Activated CD8-positive, alpha-beta memory T cell treated with anti-CD3 and anti-CD28 coated beads, Interleukin-2, amount 50 U/mL, for 48 hours (primary cell): ENCODE measurements around the gene CD226.
"Not testable (repeated sequence)": the region's sequence is repeated elsewhere in the genome, so short reads cannot be mapped to it uniquely, and the experiment has no call there.

ENCODE experiments used
- DNase-seq: peaks from one replicate; pipeline ENCODE4 v3.0.0-alpha.2; 2020

The CD226 gene

DNA sequence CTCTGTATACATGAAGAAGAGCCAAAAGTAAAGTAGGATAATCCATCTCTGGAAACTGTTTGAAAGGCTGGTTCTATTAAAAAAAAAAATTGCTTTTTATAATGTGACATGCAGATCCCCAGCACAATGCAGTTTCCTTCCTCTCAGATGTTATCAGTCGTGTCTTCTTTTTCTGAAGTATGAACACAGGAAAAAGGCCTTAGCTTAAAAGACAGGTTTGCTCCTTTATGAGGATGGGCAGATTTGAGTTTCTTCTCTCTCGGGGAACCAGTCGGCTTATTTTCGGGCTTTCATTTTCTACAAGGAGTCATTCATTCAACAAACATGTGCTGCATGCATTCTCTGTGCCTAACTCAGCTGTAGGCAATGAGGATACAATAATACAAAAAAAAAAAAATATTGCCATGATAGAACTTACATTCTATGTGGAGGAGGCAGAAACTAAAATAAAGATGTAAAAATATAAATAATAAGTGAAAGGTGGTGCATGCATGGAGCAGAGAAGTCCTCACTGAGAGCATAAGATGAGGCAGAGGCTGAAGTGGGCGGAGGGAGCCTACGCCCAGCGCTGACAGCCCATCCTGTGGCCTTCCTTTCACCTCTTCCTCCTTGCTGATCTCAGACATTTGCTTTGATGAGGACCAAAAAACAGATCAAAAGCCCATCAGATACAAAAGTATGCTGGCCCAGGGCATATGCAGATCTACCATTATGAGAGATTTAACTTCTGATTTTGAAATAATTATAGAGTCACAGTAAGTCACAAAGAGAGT, at the start of gene CD226:
CD226 (minus strand) TSS at position 513 of the 773 bp plus-strand sequence; CDS start at position 46, 467 bp downstream.
- no peak for DNase-seq

DNA sequence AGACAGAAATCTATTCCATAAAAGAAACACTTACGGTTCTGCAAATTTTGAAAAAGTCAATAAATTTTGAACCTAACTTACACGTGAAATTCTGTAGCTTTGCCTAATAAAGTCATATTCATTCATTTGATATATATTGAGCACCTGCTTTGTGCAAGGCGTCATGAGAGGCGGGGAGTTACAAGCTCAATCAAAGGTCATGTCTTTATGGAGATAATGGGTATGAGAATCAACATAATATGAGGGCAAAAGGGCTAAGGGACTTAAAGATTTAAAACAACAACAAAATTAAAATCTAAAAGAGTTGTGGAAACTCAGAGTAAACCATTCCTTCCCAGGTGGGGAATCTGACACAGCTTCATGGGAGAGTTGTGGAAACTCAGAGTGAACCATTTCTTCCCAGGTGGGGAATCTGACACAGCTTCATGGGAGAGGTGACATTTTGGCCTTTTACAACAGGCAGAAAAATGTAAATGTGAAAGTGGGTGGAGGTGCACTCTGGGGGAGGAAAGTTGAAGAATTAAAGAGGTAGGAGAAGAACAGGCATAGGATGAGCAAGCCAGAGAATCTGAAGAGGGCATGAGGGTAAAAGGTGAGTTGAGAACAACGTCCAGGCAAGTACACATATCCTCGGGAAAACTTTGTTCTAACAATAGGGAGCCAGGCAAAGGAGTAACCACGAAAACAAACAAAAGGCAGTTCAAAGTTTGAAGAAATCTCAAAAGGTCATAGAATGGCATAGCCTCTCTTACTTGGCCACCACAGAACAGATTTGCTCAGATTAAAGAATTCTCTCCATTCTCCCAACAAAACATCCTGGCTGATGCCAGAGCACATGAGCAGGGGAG, 49.5 kb upstream of the CD226 start:
- no peak for DNase-seq

DNA sequence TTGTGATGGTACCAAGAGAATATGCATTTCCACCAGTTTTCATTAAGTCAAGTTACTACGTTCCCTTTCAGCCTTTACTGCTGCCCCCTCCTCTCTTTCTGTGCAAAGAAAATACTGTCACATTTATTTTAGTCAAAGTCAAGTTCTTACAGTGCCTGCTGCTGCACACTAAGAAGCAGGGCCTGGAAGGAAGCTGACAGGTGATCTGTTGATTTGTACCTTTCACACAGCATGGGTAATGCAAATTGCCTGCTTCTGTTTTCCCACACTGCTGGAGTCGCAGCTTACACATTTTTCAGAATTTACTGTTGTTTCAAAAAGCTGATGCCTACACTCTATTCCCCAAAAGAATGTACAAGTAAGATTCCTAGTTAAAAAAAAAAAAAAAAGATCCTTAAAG, 48.7 kb upstream of the CD226 start:
- no peak for DNase-seq

DNA sequence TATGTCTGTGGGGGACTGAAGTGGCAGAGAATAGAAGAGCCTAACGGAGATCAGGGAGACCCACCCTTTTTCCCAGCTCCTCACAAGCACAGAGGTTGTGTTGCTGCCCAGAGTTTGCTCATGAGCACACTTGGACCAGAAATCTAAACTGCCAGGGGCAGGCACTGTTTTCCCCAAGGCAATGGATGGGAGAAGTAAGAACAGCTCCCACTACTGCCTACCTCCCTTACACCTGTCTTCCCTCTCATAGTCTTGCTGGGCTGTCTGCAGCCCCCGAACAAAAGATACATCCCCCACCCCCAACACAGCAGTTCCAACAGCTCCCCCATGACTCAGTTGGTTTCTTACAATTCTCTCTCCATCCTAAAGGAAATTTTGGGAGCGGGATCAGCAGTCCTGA, 48.1 kb upstream of the CD226 start:
- DNase-seq: no peak

DNA sequence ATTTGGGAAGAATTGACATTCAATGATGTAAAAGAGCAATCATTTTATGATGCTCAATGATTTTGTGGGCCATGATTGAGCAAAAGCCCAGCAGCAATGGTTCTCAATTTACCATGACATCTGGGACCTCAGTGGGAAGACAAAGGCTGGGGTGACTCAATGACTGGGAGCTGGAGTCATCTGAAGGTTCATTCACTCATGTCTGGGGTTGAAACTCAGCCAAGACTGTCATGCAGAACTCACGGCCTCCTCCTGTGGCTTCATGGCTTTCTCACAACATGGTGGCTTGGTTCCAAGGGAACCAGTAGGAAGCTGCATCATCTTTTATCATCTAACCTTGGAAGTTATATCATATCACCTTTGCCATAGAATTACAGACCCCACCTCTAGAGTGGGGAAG, 45.1 kb upstream of the CD226 start:
- DNase-seq: no peak

DNA sequence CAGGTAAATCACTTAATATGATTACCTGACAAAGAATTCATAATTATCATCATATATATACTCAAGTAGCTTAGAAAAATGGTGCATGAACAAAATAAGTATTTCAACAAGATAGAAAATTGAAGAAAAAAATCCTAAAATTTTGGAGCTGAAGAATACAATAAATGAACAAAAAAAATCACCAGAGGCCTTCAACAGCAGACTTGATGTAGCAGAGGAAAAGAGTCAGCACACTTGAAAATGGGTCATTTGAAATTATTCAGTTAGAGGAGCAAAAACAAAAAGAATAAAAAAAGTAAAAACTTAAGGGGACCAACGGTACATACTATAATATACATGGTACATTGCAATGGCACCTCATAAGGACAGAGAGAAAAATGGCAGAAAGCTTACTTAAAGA, 40.2 kb upstream of the CD226 start:
- no peak for DNase-seq

DNA sequence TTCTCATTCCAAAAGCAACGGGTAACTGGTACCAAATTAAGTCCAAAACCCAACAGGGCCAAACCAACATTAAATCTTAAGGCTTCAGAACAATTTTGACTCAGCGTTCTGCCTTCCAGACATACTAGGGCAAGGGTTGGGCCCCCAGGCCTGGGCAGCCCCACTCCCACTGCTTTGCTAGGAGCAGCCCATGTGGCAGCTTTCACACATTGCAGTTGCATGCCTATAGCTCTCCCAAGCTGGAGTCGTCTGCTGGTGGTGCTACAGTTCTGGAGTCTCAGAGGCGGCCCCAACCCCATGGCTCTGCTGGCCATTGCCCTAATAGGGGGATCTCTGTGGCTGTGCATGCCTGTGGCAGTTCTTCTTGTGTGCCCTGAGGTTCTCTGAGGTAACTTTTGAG, 37.6 kb upstream of the CD226 start:
- no peak for DNase-seq

DNA sequence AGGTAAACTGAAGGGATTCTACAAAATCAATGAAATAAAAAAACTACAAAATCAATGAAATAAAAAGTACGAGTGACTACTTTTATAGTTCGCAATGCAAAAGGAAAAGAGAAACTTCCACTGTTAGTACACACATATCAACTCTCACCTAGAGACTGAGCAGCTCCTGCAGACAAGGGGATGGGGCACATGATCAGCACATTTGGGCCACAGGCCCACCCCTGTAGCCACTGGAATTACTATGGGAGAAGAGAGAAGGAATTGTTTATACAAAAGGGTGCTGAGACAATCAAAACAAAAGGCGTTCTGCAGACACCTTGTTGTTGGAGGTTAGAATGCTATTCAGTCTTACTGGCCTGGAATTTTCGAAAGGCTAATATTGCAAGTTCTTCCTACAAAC, 34.7 kb upstream of the CD226 start:
- no peak for DNase-seq

DNA sequence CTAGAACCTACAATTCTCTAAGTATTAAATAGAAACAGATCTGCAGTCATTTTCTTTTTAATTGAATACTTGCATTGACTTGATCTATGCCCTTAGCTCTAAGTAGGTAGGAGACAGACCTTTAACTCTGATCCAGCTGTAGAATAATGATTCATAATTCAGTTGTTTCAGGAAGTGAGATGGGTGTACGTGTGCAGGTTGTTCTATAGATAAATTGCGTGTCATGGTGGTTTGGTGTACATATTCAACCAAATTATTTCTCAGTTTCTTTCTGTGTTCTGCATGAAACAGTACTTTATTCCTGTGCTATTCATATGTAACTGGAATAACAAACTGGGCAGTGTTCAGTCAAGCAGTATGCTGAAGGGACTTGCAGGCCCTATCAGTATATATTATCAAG, 34.3 kb upstream of the CD226 start:
- no peak for DNase-seq

DNA sequence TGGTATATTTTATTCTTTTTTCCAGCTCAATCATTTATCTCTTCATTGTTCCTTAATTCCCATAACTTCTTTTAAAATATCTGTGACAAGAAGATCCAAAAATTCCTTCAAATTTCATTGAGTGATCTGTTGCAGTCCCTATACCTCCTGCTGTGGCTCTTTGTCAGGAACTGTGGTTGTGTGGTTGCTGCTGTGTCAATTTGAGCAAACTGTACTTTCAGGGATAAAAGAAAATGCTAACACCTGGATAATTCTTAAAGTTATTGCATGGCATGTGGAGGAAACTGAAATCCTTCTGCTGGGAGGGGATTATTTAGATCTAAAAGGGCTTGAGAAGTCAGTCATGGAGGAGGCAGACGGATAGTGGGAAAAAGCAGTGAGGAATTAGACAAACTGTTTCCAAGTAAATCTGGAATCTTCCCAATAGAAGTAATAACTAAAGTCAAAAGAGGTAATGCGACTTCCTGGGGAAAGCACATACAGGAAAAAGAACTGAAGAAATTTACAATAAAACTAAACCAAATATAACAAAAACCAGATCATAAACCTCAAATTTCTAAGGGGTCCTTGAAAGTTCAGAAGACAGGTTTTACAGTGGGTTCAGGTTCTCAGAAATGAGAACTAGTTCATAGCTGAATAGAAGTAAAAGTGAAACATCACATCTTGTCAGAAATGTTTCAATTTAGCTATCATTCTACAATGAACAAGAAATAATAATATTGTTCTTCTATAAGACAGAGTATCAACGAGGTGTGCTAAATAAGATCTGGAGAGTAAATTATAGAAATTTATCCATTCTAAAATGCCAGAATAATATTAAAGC, 33.5 kb upstream of the CD226 start:
- no peak for DNase-seq

DNA sequence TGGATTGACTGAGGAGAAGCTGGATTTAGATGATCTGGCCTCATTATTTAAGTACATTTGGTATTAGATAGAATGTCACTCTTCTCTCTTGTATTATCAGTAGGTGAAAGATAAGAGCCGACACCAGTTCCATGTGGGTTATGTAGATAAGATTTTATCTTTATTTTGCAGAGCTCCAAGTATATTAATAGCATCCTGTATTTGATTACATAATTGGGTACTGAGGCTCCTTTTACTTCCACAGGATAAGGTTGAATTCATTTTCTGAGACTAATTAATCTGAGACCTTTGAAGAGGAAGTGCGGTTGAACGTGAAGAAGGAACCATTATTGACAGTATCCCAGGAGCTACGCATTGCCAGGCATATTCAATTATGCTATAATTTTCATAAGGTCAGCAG, 32.8 kb upstream of the CD226 start:
- no peak for DNase-seq

DNA sequence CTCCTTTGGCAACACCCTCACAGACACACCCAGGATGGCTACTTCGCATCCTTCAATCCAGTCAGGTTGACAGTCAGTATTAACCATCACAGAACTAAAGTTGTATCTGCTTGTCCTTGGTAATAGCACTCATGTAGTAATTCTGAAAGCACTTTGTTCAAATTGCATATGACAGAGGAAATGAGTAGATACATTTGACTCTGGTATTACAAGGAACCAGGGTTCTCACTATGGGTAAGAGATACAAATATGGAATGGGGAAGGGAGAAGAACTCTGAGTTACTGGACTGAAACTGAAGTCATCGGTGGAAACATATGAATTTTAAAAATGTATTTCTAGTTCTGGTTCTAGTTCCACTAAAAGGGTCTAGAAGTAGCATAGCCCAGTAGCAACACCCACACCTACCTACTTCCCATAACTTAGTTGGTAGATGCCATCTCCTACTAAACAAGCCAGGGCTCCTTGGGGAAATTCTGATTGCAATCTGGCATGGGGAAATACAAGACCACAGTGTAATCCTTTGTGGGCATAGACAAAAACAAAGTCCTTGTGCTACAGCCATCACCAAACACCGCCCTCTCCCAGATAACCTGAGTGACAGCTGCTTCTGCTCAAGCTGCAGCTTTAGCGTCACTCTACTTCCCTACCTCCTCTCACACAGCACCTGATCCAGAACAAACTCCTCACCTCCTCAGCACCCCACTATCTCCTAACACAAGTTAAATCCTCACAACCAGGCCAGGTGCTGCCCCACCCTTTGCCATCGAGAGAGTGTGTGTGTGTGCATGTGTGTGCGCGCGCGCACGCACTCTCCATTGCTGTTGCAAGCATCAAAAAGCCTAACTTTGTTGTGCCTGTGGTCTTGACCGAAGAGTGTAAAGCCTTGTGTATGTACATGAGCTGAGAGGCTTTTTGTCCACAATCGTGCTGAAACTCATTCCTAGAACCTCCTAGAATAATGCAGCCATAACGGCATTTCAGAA, 31.4 kb upstream of the CD226 start:
- no peak for DNase-seq

DNA sequence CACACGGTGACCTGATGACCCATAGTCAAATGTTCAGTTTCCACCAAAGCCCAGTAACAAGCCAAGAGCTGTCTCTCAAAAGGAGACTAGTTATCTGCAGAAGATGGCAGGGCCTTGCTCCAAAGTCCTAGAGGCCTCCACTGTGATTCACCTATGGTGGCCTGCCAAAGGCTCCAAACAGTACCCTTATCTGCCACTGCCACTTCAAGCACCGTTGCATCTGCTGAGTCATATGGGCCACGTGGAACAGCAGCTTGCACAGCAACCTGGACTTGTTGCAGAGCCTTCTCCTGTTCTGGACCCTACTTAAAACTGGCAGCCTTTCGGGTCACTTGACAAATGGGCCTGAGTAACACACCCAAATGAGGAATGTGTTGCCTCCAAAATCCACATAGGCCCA, 27.6 kb upstream of the CD226 start:
- not testable (repeated sequence) for DNase-seq

DNA sequence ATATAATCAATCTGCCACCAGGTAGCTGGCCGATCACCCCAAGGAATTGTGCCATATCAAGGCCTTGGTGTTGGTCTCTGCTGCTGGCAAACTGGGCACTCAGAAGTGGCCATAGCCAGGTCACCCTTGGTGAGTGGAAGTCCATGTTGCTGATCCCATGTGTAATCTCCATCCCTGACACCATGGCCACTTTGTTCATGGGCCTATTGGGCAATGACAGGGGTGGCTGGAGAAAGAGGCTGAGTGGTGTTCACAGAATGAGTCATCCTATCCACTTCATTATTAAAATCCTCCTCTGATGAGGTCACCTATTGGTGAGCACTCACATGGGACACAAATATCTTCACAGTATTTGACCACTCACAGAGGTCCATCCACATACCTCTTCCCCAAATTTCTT, 26.7 kb upstream of the CD226 start:
- no peak for DNase-seq

DNA sequence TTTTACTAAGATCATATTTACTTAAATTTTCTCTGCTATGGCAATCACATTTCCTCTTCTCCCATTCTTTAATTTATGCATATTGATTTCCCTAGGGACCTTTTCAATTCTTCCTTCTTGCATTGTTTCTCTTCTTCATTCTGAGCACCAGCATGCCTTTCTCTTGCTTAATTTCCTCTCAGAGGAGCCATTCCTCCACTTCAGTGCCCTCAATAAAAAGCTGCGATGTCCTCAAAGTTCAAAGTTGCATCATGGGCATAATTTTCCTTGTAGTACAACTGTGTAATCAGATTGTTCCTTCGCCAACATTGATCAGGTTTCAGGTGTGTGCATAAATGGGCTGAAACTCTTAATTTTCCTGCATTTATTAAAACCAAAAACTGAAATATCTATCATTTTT, 21.8 kb upstream of the CD226 start:
- no peak for DNase-seq

DNA sequence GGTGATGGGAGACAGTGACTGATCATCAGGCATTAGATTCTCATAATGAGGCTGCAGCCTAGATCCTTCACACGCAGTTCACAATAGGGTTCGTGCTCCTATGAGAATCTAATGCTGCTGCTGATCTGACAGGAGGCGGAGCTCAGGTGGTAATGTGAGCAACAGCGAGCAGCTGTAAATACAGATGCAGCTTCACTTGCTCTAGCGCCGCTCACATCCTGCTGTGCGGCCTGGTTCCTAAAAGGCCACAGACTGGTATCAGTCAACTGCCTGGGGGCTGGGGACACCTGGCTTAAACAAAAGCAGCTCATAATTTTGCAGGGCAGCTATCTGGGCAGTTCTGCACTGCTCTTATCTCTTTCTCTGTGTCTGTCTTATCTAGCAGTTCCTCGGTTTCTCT, 20.4 kb upstream of the CD226 start:
- DNase-seq: no peak

DNA sequence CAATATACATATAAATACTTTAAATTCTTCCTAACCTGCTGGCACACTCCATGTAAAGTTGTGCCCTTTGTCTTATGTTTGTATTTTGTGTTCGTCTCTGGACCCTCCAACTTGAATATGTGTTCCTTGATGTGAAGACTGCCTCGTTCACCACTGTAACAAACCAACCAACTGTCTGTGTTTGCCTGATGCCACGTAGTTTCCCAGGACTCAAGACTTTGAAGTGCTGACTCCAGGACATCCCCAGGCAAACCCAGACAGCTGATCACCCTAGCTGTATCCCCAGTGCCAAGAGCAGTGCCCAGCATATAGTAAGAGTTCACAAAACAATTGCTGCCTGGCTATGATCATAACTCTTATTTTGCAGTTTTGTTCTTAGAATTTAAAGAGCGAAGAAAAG, 15.5 kb upstream of the CD226 start:
- DNase-seq: no peak

DNA sequence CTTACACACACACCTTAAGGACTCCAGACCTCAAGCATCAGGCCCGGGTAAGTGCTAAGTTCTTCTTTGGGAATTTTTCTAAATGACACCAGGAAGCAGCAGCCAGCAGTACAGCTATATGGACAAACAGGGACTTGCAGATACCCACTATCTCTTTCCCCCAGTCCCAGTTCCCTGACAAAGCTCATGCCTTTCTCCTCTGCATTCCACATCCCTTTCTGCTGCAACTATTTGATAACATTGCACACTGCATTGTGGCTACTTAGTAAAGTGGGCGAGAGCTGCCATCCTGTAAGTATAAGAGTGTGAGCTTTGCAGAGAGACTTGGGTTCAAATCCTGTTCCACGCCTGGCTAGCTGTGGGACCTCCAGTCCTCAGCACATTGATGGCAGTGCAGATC, 14.0 kb upstream of the CD226 start:
- no peak for DNase-seq

DNA sequence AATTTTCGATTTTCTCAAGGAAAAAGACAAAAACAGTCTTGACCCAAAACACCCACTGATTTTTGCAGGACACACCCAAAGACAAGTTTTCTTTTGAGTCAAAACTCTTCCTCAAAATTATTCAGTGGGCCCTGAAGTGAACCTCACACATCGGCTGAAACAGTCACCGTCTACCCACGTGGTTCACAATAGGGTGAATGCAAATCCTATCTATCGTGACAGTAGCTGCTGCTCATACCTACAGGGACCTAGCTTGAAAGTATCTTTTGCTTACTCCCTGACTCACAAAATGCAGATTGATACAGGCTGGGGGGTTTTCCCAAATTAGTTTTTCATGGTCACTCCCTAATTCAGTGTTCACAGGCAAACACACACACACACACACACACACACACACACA, 10.7 kb upstream of the CD226 start:
- no peak for DNase-seq

DNA sequence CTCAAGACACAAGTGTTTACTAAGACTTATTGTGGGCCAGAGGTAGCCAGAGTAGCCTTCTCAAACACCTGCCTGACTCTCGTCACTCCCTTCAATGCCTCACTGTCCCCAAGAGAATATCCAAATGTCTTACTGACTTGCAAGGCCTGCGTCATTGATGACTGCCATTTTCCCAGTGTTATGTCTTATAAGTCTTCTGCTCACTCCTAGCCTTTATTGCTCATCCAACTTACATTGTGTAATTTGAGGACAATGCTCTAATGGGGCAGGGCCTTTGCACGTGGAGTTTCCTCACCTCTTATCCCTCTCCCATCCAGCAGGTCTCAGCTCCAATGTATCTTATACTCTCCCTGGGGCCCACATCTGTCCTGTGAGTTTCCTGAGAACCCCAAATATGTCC, 10.1 kb upstream of the CD226 start:
- DNase-seq: no peak

DNA sequence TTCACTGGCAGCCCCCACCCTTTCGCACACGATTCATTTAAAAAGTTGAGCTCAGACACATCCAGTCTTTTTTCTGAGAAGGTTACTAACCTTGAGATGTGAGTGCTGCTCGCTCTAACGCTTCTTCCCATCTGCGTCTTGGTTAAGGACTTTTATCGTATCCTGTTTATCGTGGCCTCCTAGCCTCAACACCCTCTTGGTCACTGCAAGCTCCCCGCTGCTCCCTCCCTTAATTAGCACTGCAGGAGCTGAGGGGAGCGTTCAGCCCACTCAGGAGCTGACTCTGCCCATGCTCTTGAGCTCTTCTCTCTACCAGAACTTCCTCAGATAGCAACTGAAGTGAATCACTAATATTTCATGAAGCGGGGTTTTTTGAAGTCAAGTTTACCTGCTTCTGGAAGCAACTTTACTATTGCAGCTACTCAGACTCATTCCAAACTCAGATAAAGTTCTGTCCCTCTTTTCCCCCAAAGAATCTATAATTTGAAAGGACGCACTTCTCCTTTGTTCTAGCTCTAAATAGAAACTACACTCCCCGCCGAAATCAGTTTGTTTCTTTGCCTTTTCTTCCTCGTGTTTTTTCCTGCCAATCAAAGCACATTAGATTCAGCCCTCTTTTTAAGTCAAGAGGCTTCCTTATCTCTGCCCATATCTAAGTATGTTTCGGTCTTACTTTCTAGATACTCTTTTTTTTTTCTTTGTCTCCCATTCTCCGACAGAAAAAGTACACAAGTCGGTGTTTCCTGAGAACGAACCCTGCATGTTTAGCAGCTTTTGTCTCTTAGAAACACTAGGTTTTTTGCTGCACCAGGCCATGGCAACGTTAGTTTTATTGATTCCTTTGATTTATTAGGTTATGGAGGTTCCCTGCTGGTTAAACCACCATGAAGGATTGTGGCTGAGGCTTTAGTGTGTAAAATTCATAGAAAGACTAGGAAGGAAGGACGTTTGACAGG, 9.3 kb upstream of the CD226 start:
- DNase-seq: no peak
